IPS DF 4.7 (cell line): Measurements from ENCODE around the gene MRM2.
"Not testable (repeated sequence)": the region's sequence is repeated elsewhere in the genome, so short reads cannot be mapped to it uniquely, and the experiment has no call there.

ENCODE experiments used
- DNase-seq: peaks from one replicate; pipeline ENCODE4 v3.0.0-alpha.2; 2013; ENCODE audit warnings: low spot score; ENCODE audit errors: extremely low read depth

Gene MRM2

DNA sequence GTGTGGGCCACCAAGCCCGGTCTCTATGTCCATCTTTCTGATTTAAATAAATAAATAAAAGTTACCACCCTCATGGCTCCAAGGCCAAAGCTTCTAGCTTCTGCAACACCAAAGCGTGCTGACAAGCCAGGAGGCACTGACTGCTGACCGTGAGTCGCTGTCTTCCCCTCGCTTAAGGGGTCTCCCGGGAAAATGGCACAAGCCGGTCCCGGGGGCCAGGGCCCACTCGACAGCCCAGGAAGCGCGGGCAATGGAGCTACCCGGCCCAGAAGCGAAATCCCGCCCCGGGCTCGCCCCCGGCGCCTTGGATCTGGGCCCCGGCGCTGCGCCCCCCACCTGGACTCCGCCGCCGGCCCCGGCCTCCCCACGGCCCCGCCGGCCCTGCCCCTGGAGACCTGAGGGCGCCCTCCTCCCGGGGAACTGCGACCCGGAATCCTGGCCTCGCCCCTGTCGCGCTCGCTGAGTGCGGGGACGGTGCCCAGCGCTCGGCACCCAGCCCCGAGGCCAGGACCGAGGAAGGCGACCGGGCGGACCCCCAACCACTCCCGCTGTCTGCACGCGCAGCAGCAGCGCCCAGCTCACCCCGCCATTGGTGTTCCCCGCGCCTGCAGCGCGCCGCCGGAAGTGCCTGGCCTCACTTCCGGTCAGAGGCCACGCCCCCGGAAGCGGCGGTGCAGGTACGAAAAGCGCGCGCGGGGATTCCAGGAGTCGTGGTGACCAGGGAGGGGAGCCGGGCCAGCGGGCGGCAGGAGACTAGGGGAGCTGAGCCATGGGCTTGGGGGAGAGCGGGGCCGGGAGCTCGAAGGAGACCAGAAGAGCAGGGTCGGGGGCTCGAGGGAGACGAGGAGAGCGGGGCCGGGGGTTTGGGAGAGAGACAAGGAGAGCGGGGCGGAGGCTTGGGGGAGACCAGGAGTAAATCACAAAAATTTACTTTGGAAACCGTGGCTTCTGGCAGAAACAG, at the start of gene MRM2, which contains the start of gene NUDT1:
Gene MRM2, minus strand, starts transcription at position 626 of the 961 bp plus-strand sequence. Its CDS starts 36 bp downstream, at position 590.
Gene NUDT1, plus strand, starts transcription at position 647 of the 961 bp plus-strand sequence. CDS start 2,349 bp downstream, outside the sequence.
- no peak for DNase-seq

DNA sequence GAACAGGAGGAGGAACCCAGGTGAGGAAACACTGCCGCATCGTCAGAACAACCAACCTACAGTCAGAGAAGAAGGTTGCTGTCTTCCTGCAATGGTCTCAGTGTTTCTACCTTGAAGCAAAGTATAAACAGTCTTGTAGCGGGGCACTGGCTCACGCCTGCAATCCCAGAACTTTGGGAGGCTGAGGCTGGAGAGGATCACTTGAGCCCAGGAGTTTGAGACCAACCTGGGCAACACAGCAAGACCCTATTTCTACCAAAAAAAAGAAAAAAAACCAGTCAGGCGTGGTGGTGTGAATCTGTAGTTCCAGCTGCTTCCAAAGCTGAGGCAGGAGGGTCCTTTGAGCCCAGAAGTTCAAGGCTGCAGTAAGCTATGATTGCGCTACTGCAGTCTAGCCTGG, 48.9 kb upstream of the MRM2 start:
- DNase-seq: no peak

DNA sequence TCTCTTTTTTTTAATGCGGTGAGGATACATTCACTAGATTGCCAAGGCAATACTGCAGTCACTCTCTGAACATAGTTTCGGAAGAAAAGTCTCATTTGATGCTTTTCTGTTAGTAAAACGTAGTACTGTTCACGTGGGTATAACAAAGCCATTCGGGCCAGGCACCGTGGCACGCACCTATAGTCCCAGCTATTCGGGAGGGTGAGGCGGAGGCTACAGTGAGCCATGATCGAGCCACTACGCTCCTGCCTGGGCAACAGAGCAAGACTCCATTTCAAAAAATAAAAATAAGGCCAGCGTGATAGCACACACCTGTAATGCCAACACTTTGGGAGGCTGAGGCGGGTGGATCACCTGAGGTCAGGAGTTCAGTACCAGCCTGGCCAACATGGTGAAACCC, 47.6 kb upstream of the MRM2 start:
- DNase-seq: no peak

DNA sequence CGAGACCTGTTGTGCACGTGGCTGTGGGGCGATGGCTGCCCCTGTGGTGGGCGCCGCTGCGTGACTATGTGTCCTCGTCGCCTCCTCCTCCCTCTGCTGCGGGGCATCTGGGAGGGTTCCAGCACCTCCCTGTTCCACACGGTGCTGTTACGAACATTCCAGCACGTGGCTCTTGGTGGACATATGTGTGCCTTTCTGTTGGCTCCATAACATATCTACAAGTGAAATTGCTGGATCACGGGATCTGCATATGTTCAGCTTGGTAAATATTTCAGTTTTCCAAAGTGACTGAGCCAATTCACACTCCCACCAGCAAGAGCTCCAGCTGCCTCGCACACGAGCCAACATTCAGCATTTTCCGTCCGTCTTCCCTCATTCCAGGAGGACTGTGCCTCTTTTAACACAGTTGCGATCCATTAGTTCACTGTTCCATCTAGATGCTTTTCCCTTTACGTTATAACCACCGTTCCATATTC, 47.1 kb upstream of the MRM2 start:
- no peak for DNase-seq

DNA sequence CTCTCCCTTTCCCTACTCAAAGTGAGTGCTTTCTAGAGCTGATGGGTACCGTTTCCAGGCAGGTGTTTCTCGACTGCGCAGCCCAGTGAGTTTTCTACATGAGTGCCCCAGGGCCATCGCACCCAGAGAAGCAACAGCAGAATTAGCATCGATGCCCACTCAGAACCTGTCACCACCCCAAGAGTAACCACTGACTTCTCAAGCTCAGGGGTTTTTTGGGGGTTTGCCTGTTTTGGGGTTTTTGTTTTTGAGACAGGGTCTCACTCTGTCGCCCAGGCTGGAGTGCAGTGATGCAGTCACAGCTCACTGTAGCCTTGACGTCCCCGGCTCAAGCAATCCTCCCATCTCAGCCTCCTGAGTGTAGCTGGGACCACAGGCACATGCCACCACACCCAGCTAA, 46.5 kb upstream of the MRM2 start:
- no peak for DNase-seq

DNA sequence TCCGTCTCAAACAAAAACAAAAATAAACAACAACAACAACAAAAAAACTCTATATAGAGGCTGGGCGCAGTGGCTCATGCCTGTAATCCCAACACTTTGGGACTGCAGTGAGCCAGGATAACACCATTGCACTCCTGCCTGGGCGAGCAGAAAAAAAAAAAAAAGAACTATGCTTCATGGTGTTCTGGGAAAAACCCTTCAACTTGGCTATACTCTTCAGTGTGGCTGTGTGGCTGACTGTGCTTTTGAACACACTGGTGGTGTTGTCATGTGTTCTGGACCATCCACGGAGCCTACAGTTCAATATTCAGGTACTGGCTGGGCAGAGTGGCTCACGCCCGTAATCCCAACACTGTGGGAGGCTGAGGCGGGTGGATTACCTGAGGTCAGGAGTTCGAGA, 45.7 kb upstream of the MRM2 start:
- DNase-seq: no peak

DNA sequence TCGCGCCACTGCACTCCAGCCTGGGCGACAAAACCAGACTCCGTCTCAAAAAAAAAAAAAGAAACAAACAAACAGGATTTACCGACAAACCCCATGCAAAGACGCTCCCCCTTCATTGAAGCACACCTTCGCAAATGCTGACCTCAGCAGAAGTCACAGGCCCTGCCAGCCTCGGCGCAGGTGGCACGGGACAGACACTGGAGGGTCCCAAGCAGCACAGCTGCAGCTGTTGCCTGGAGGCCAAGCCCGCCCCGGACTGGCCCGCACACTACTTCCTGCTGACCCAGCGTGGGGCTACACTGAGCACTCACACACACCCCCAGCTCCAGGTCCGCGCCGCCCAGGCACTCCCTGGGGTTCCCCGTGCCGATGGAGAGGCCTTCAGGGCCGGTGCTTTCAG, 41.1 kb upstream of the MRM2 start:
- no peak for DNase-seq

DNA sequence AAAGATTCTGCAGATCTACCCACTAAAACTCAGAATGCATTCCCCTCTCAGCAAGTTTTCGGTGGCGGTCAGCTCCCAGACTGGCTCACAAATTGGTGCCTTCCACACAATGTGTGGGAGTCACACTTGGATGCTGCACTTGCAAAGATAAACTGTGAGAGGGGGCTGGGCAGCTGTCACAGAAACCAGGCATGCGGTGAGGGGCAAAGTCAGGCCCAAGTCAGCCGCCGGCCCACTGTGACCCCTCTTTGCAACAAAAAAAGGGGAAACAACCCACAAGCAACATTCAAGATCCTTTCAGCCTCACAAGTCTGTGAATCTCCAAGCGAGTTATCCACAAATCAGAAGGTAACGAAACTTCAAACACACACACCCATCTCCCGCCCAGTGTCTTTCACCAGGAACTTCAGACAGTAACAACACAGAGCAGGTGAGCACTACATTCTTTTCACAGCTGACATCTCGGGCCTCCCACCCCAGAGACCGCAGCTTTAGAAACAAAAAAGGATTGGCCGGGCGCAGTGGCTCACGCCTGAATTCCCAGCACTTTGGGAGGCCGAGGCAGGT, 40.3 kb upstream of the MRM2 start:
- no peak for DNase-seq

DNA sequence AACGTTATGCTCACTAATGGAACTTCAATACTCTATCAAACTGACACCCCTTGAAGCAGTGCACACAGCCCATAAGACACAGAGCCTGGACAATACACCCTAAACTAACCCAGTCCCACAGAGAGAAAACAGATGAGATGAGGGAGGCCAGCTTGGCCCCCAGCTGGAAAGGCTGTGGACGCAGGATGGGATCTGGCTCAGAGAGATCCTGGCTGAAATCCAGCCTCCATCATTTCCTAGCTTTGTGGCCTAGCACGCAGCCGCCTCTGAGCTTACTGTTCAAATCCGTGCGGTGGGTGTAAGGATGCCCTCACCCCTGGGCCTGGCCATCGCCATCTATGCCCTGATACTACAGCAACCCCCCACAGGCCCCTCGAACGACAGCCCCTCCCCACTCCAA, 39.5 kb upstream of the MRM2 start:
- no peak for DNase-seq

DNA sequence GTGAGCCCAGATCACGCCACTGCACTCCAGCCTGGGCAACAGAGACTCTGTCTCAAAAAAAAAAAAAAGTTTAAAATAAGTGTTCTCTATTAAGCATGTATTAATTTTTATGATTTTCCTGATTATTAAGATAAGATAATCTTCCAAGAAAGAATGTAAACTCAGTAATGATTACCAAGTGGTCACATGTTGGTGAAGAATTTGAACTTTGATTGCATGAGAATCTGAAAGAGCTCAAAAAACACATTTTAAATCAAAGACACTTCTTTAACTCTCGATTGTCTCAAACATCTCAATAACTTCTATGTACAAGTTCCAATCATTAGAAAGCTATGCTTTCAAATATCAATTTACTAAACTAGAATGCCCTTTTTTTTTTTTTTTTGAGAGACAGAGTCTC, 38.4 kb upstream of the MRM2 start:
- DNase-seq: no peak

DNA sequence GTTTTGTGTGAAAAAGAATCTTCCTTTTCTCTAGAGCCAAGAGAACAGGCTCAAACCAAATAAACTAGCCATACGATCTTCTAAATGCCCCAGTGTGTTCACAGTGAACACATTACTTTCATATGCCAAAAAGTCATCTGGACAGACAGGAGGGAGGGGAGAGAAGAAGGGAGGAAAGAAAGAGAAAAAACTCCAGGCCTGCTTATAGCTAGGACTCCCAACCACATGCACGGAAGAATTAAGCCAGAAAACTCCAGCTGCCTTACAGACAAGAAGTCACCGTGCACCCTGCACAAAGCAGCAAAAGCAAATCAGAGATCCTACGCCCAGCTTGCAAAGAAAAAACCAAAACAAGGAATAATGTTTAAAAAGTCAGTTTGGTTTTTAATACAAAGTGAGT, 37.9 kb upstream of the MRM2 start:
- DNase-seq: no peak

DNA sequence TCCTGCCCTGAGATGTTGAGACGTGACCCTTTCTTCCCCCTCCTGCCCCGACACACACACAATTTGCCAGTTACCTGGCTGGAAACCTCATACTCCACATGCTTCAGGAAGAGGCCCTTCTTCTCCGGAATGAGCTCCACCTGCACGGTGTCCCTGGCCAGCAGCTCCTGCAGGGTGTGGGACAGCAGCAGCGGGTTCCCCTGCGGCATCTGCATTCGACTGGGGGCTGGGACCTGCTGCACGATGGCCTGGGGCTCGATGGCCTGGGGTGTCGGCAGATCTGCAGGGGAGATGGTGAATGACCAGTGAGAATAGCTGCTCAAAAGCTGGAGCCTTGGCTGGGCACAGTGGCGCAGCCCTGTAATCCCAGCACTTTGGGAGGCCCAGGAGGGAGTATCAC, 36.0 kb upstream of the MRM2 start:
- no peak for DNase-seq

DNA sequence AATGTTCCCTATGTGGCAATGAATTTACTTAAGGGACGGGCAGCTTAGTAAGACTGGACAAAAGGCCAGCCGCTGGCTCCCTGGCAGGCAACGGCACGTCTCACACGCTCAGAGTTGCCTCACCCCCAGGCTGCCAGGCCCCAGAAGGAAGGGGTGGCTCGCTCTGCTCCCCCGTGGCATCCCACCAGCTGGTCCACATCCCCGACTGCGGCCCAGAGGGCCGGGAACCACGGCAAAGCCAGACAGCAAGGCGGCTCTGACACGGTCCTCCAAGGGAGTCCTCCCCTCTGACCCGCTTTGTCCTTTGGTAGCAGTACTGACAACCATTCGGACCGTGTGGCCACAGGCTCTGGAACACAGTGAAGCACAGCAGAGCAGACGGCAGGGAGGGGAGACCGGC, 34.1 kb upstream of the MRM2 start:
- DNase-seq: no peak

DNA sequence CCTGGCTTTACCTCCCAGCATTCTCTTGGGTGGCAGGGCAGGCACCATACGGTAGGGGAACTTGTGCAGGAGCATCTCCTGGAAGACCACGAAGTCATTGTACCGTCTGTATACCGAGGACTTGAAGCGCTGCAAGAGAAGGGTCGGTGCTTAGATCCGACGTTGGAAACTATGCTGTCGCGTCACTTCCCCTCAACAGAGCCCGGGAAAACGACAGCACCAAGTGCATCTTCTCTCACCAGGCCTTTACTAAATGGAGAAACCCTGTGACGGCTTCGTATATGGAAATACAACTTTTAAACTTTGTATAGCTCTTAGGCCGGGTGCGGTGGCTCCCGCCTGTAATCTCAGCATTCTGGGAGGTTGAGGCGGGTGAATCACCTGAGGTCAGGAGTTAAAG, 33.1 kb upstream of the MRM2 start:
- DNase-seq: no peak

DNA sequence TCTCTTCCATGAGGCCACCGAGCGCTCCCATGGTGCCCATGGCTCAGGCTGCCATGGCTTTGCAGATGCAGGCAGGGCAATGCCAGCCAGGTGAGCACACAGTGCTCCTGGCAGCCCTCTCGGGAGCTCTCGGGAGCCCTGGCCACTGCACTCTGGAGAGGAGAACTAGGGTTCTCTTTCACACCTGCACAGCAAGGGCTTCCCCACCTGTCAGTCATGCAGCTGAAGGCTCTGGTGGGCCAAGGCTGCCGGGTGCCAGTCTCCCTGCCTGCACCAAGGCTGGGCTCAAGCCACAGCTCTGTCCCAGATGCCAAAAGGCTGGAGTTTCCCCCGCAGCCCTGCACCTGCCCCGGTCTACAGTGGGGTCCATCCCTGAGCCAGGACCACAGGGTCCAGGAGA, 32.7 kb upstream of the MRM2 start:
- DNase-seq: no peak

DNA sequence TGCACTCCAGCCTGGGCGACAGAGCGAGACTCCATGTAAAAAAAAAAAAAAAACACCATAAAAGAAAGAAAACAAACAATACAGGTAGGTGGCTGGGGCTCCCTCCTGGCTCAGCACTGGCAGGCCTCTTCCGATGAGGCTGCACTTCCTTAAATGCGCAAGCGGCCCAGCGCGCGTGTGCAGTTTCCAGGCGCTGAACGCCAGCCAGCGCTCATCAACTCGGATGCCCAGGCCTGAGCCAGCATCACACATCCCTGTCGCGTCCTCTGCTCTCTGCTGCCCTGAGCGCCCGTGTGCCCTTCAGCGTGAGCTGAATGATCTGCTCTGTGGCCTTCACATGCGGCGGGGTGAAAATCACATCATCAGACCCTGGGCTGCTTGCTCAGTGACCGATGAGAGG, 31.9 kb upstream of the MRM2 start:
- no peak for DNase-seq

DNA sequence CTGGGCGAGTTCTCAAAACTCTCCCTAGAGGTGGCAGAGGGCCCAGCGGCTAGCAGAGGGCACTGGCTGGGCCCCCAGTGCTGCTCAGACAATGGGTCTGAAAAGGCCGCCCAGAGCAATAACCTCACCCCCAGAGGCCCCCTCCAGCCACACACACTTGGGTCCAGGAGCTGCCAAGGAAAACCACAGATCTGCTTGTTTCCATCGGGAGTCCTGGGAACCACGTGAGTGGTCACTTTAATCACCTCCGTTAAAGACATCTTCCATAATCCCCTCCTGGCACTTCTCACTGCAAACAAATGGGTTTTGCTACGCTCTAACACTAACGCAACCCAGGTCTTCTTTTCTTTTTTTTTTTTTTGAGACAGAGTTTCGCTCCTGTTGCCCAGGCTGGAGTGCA, 30.0 kb upstream of the MRM2 start:
- DNase-seq: no peak

DNA sequence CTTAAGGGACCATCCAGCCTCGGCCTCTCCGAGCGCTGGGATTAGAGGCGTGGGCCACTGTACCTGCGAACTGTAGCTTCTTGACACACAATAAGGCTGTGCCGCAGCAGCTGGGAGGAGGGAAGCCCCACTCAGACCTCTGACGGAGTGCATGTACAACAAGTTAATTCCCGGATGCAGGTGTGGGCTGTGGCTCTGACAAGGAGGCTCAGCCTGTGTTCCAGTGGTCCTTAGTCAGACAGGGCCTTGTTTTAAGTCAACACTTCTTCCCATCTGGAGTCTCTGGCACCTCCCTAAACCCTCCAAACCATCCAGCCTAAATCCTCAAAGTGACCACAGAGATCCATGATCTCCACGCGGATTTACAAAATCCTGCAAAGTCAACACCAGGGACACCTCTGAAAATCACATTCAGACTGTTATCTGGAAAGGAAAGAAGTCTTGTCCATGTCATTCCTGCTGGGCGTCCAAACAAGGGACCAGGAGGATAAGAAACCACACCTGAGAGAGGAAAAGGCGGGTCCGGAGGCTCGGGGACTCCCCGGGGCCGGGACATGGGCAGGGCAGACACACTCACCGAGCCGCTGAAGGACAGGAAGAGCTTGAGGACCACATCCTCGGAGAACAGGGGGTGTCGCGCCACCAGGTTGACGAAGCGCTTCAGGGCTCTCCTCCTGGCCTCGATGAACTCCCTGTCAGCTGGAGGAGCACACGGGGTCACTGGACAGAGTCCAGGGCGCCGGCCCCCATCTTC, 29.4 kb upstream of the MRM2 start:
- no peak for DNase-seq

DNA sequence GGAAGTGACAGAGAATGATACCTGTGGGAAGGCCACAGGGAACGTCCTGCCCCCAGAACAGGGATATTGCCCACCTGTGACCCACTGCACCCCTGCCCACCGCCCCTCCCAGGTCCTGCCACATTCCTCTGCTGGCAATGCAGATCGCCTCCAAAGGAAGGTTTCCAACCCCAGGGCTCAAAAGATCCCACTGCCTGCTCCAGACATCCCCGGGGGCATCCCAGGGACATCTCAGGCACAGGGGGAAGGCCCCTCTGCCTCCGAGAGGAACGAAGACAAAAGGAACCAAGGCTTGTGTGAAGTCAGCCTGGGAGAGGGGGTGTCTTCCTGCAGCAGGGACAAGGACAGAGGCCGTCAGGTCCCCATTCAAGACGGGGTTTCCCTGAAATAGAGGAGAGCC, 28.5 kb upstream of the MRM2 start:
- no peak for DNase-seq

DNA sequence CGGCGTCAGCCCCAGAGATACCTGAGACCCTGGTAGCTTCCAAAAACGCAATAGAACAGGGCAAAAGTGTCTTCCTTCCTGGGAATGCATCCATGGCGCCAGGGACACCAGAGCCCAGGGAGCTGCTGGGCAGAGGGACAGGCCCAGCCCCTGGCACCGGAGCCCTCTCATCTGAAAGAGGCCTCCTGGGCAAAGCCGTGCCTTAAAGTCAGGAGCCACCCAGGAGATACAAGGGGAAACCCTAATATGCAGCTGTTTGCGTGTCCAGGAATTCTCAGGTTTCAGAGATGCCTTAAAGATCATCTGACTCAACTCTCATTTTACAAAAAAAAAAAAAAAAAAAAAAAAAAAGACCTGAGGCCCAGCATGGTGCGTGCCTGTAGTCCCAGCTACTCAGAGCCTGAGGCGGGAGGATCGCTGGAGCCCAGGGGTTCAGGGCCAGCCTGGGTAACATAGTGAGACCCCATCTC, 28.0 kb upstream of the MRM2 start:
- no peak for DNase-seq

DNA sequence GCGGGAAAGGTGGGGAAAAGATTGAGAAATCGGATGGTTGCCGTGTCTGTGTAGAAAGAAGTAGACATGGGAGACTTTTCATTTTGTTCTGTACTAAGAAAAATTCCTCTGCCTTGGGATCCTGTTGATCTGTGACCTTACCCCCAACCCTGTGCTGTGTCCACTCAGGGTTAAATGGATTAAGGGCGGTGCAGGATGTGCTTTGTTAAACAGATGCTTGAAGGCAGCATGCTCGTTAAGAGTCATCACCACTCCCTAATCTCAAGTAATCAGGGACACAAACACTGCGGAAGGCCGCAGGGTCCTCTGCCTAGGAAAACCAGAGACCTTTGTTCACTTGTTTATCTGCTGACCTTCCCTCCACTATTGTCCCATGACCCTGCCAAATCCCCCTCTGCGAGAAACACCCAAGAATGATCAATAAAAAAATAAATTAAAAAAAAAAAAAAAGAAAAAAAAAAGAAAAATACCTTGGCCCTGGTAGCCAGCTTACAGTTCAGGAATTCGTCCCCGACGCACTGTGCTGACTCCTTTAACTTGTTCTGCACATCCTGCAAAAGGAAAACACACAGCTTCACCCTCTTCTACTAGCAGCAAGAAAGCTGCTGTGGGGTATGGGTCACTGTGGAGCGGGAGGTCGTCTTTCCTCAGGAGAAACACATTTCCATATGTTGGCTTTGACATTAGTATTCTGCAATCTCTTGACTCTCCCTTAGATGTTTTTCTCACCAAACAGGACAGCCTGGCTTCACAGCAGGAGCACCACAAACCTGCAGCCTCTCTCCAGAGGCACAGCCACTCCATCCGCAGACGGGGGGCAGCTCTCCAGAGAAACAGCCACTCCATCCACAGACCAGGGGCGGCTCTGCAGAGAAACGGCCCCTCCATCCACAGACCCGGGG, 27.3 kb upstream of the MRM2 start:
- not testable (repeated sequence) for DNase-seq
